MCF 10A (cell line): ENCODE measurements around the gene NASP. TPM values are rescaled to one million over a fixed set of nuclear protein-coding genes. Genes with fewer than 3 reads are reported as not detected.

Source experiments
- BruUV-seq: library from RNA; stranded (reverse); fragments of 400-500 nt; replicated peaks from 2 replicates; lab custom pipeline; 2021; lab: Mats Ljungman, UMichigan
- CTCF ChIA-PET: fragments of 300-600 bp; sonication (Branson Sonifier 250); formaldehyde crosslinking; extraction: SDS; loops from one replicate; lab custom pipeline; 2021; ENCODE audit warnings: antibody characterized with exemption, inconsistent platforms; lab: Yijun Ruan, JAX
- POLR2A ChIA-PET: fragments of 300-600, 350-650 bp; sonication (Branson Sonifier 250); formaldehyde crosslinking; extraction: SDS; loops from one replicate; lab custom pipeline; 2020; ENCODE audit warnings: antibody characterized with exemption, inconsistent platforms; lab: Yijun Ruan, JAX
- DNase-seq: peaks from one replicate; pipeline ENCODE4 v3.0.0-alpha.2; 2018; ENCODE audit not compliant: unreplicated experiment
- H3K27ac Mint-ChIP-seq: one replicate; pipeline ENCODE4 v1.8.0; 2022; ENCODE audit warnings: mild to moderate bottlenecking, low read depth, mixed read lengths; ENCODE audit not compliant: unreplicated experiment
- H3K27me3 Mint-ChIP-seq: one replicate; pipeline ENCODE4 v1.8.0; 2022; ENCODE audit warnings: mixed read lengths; ENCODE audit not compliant: insufficient read depth, unreplicated experiment
- H3K36me3 Mint-ChIP-seq: one replicate; pipeline ENCODE4 v1.8.0; 2022; ENCODE audit warnings: mild to moderate bottlenecking, moderate library complexity, mixed read lengths; ENCODE audit not compliant: insufficient read depth, unreplicated experiment
- H3K4me1 Mint-ChIP-seq: one replicate; pipeline ENCODE4 v1.8.0; 2022; ENCODE audit warnings: mixed read lengths; ENCODE audit not compliant: insufficient read depth, unreplicated experiment
- H3K4me3 Mint-ChIP-seq: one replicate; pipeline ENCODE4 v1.8.0; 2022; ENCODE audit warnings: mild to moderate bottlenecking, moderate library complexity, mixed read lengths; ENCODE audit not compliant: unreplicated experiment
- H3K9me3 Mint-ChIP-seq: one replicate; pipeline ENCODE4 v1.8.0; 2022; ENCODE audit warnings: mixed read lengths; ENCODE audit not compliant: unreplicated experiment
- CTCF ChIP-seq: fragments of 200-600 bp; IDR thresholded peaks from one replicate; pipeline ENCODE4 v1.8.0; 2022; ENCODE audit warnings: antibody characterized with exemption, mild to moderate bottlenecking; ENCODE audit not compliant: unreplicated experiment
- intact Hi-C: fragments of 100-400 bp; cut with micrococcal nuclease; formaldehyde crosslinking; loops from 2 replicates; pipeline ENCODE4 v1.14.1; 2022
- total RNA-seq: library from RNA; stranded (reverse); gene quantifications from 2 replicates; pipeline ENCODE4 v1.2.3, GENCODE V29; 2022

The NASP gene
- total RNA-seq, 1 experiment from 2014 or later = 84.6 TPM

- DNase-seq = no peak
- H3K27ac Mint-ChIP-seq = peak overlapping the region; percentile 39
- no peak overlapping the region for H3K4me3 Mint-ChIP-seq
- H3K9me3 Mint-ChIP-seq = no peaks in the 10 kb centered on the region
- no TSS peak for BruUV-seq
- H3K27me3 Mint-ChIP-seq = no peaks in the 10 kb centered on the region
- POLR2A ChIA-PET = interaction anchor here (1.1 to 2.1 kb wide), 3 partner anchors 9 to 63 kb away, joined by 3 to 6 read pairs (median 6); partner anchors contain the start of gene GPBP1L1
- peaks cover 81% of the 10 kb centered on the region for H3K36me3 Mint-ChIP-seq
- no peaks in the 10 kb centered on the region for H3K4me1 Mint-ChIP-seq
- TF ChIP-seq CTCF = no peak
- intact Hi-C loops = no loop called here
- CTCF ChIA-PET = interaction anchor here (0.6 kb wide), 1 partner anchor 26 kb away, joined by 3 read pairs; no protein-coding TSS in a partner anchor
These were observed 38.9 kb downstream of the NASP start for GRCh38 chr1:45622524-45623394.

GRCh38 chr1:45623972-45624371 is 40.1 kb downstream of the NASP start, which contains the start of gene CCDC17:
TSS of gene CCDC17 (minus strand) at chr1:45624054. CDS start at chr1:45623909, 145 bp downstream.
- intact Hi-C loops = no loop called here
- no peaks in the 10 kb centered on the region for H3K27me3 Mint-ChIP-seq
- H3K9me3 Mint-ChIP-seq = no peaks in the 10 kb centered on the region
- ChIA-PET POLR2A (interaction anchor here (1.2 to 1.3 kb wide), 2 partner anchors 10 to 12 kb away, joined by 3 read pairs; no protein-coding TSS in a partner anchor), CTCF (interaction anchor here (0.6 kb wide), 1 partner anchor 113 kb away, joined by 4 read pairs; no protein-coding TSS in a partner anchor)
- peaks cover 82% of the 10 kb centered on the region for H3K36me3 Mint-ChIP-seq
- no TSS peak for BruUV-seq
- no peaks in the 10 kb centered on the region for H3K4me1 Mint-ChIP-seq
- TF ChIP-seq CTCF = no peak
- no peak for DNase-seq
- peak within 1 kb of the TSS; percentile 39 for H3K27ac Mint-ChIP-seq
- H3K4me3 Mint-ChIP-seq = no peak within 1 kb of the TSS

GRCh38 chr1:45629035-45629434 is 45.2 kb downstream of the NASP start:
- POLR2A ChIA-PET = interaction anchor here (0.8 to 1.2 kb wide), 5 partner anchors 12 to 59 kb away, joined by 3 to 5 read pairs (median 3); partner anchors contain the start of genes GPBP1L1 and TMEM69

More at GRCh38 chr1:45629035-45629434, 45.2 kb downstream of the NASP start:
- no peaks in the 10 kb centered on the region for H3K9me3 Mint-ChIP-seq
- no TSS peak for BruUV-seq
- CTCF ChIA-PET = interaction anchor here (0.6 to 1.4 kb wide), 4 partner anchors 8 to 704 kb away, joined by 3 read pairs; no protein-coding TSS in a partner anchor
- intact Hi-C loops = no loop called here
- H3K36me3 Mint-ChIP-seq = peaks cover 97% of the 10 kb centered on the region
- H3K4me1 Mint-ChIP-seq = no peaks in the 10 kb centered on the region
- TF ChIP-seq CTCF = no peak
- H3K27ac Mint-ChIP-seq = no peak overlapping the region
- no peaks in the 10 kb centered on the region for H3K27me3 Mint-ChIP-seq
- DNase-seq = no peak
- H3K4me3 Mint-ChIP-seq = no peak overlapping the region
